Activated CD4-positive, alpha-beta T cell treated with anti-CD3 and anti-CD28 coated beads, Interleukin-2, amount 50 U/mL, for 16 hours (primary cell): ENCODE measurements around the gene OR8B3.

Experiments used
- DNase-seq: peaks from one replicate; pipeline ENCODE4 v3.0.0-alpha.2; 2020

OR8B3 gene

GRCh38 chr11:124346311-124346955 lies 52.4 kb downstream of the OR8B3 start:
- no peak for DNase-seq
